NT2/D1 (cell line): Measurements from ENCODE around the gene DYNC2LI1.

Source experiments
- SUZ12 ChIP-seq: IDR thresholded peaks from 2 replicates; pipeline ENCODE4 v1.6.1; 2011; ENCODE audit not compliant: insufficient read length, insufficient read depth; ENCODE audit errors: extremely low read depth
- YY1 ChIP-seq: IDR thresholded peaks from 2 replicates; pipeline ENCODE4 v1.6.1; 2011; ENCODE audit not compliant: insufficient read length, insufficient read depth
- ZNF274 ChIP-seq: IDR thresholded peaks from 2 replicates; pipeline ENCODE4 v1.6.1; 2011; ENCODE audit warnings: mild to moderate bottlenecking, low read depth, low read length

- TF ChIP-seq ZNF274 = no peak
- TF ChIP-seq YY1 = no peak
- no peak for TF ChIP-seq SUZ12
Observed at GRCh38 chr2:43792653-43793052, 18.8 kb downstream of the DYNC2LI1 start.
